ENCODE measurements around the gene PELI2.

Gene PELI2

DNA sequence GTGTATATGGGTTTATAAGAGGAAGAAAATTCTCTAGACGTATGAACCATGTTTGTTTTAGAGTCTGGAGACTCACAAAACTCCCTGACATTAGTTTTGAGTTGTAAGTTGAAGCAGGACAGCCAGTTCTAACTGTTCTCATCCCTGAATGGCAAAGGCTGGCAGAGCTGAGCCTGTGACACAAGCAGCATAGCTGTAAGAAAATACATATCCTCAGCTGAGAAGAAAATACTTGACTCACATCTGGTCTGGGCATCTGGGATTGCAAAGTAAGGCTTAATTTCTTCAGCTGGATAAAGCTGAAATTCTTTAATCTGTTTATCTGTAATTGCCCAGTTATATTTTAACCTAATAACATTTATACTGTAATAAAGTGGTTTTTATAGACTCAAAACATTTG, 156.3 kb downstream of the PELI2 start:
- TF ChIP-seq EZH2phosphoT487 (IDR thresholded peaks at IDR 0.05; ENCODE audit: low read length) = no peak
- no peak for TF ChIP-seq EZH2 (optimal IDR thresholded peaks at IDR 0.05; ENCODE audit: low read depth, low read length)
- Histone ChIP-seq H3K79me2 (ENCODE audit: low read length) (no peaks in the 10 kb centered on the region), H3K4me2 (ENCODE audit: low read depth, low read length) (no peak overlapping the region), H2AFZ (ENCODE audit: low read length) (no peak overlapping the region), H3K9me2 (replicated peaks; ENCODE audit: insufficient read depth, low read length) (no peaks in the 10 kb centered on the region), H3K27ac (ENCODE audit: low read length) (no peak overlapping the region), H3K4me3 (ENCODE audit: low read length) (no peak overlapping the region), H4K20me1 (ENCODE audit: insufficient read depth, low read length) (no peaks in the 10 kb centered on the region), H3K4me1 (ENCODE audit: low read length) (no peaks in the 10 kb centered on the region), H3F3A (ENCODE audit: insufficient read depth, low read length) (no peaks in the 10 kb centered on the region), H3K36me3 (replicated peaks; ENCODE audit: insufficient read depth, low read length) (no peaks in the 10 kb centered on the region), H3K27me3 (replicated peaks; ENCODE audit: insufficient read depth, low read length) (no peaks in the 10 kb centered on the region), H3K9me3 (replicated peaks; ENCODE audit: insufficient read depth, low read length) (no peaks in the 10 kb centered on the region), H3K9ac (ENCODE audit: low read length) (no peak overlapping the region)
- no peak for DNase-seq

DNA sequence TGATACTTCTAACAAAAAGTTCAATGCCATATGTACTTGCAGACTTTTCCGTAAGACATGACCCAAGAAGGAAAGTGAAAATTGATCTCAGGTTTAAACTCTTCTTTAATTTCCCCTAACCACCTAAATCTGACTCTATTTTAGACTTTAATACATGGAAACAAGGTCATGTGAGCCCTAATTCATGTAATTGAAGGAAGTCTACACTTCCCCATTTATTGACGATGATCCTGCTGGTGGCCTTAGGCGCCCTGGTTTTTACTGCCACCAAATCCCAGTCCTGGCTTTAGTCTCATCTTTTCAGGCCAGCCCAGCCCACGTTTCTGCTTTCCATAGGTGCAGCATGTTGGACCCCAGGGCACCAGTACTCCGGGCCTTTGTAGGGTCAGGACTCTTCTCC, 157.9 kb downstream of the PELI2 start:
- Histone ChIP-seq H3K9me3 (replicated peaks; ENCODE audit: insufficient read depth, low read length) (no peaks in the 10 kb centered on the region), H4K20me1 (ENCODE audit: insufficient read depth, low read length) (no peaks in the 10 kb centered on the region), H3K9ac (ENCODE audit: low read length) (no peak overlapping the region), H3K27ac (ENCODE audit: low read length) (no peak overlapping the region), H3K36me3 (replicated peaks; ENCODE audit: insufficient read depth, low read length) (no peaks in the 10 kb centered on the region), H3K27me3 (replicated peaks; ENCODE audit: insufficient read depth, low read length) (no peaks in the 10 kb centered on the region), H3K4me1 (ENCODE audit: low read length) (no peaks in the 10 kb centered on the region), H3K9me2 (replicated peaks; ENCODE audit: insufficient read depth, low read length) (no peaks in the 10 kb centered on the region), H2AFZ (ENCODE audit: low read length) (no peak overlapping the region), H3K4me3 (ENCODE audit: low read length) (no peak overlapping the region), H3F3A (ENCODE audit: insufficient read depth, low read length) (no peaks in the 10 kb centered on the region), H3K4me2 (ENCODE audit: low read depth, low read length) (no peak overlapping the region), H3K79me2 (ENCODE audit: low read length) (no peaks in the 10 kb centered on the region)
- no peak for TF ChIP-seq EZH2 (optimal IDR thresholded peaks at IDR 0.05; ENCODE audit: low read depth, low read length)
- TF ChIP-seq, protein P1, sequence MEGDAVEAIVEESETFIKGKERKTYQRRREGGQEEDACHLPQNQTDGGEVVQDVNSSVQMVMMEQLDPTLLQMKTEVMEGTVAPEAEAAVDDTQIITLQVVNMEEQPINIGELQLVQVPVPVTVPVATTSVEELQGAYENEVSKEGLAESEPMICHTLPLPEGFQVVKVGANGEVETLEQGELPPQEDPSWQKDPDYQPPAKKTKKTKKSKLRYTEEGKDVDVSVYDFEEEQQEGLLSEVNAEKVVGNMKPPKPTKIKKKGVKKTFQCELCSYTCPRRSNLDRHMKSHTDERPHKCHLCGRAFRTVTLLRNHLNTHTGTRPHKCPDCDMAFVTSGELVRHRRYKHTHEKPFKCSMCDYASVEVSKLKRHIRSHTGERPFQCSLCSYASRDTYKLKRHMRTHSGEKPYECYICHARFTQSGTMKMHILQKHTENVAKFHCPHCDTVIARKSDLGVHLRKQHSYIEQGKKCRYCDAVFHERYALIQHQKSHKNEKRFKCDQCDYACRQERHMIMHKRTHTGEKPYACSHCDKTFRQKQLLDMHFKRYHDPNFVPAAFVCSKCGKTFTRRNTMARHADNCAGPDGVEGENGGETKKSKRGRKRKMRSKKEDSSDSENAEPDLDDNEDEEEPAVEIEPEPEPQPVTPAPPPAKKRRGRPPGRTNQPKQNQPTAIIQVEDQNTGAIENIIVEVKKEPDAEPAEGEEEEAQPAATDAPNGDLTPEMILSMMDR (IDR thresholded peaks at IDR 0.05; ENCODE audit: low read length) = no peak
- TF ChIP-seq EZH2phosphoT487 (IDR thresholded peaks at IDR 0.05; ENCODE audit: low read length) = no peak
- DNase-seq = no peak

DNA sequence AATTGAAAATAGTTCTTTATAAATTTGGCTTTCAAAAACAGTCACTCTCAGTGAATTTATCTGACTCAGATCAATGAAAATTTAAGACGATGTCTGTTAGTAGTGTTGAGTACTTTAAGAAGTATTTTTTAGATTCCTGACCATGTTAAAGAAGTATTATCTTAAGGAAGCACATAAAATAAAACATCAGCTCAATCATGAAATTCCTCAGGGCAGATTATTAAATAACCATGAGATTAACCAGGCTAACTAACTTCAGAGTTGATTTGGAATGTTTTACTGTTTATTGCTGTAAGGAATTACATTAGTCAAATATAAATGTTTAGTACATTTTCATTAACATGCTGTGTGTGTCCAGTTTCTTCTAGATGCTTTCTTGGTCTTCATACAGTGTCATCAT, 160.2 kb downstream of the PELI2 start:
- no peaks in the 10 kb centered on the region for H3F3A ChIP-seq (ENCODE audit: insufficient read depth, low read length)
- no peaks in the 10 kb centered on the region for H3K27me3 ChIP-seq (replicated peaks; ENCODE audit: insufficient read depth, low read length)
- H3K27ac ChIP-seq (ENCODE audit: low read length) = no peak overlapping the region
- no peaks in the 10 kb centered on the region for H3K4me1 ChIP-seq (ENCODE audit: low read length)
- H4K20me1 ChIP-seq (ENCODE audit: insufficient read depth, low read length) = no peaks in the 10 kb centered on the region
- no peaks in the 10 kb centered on the region for H3K9me2 ChIP-seq (replicated peaks; ENCODE audit: insufficient read depth, low read length)
- H3K4me3 ChIP-seq (ENCODE audit: low read length) = no peak overlapping the region
- no peak overlapping the region for H2AFZ ChIP-seq (ENCODE audit: low read length)
- H3K9ac ChIP-seq (ENCODE audit: low read length) = no peak overlapping the region
- H3K36me3 ChIP-seq (replicated peaks; ENCODE audit: insufficient read depth, low read length) = no peaks in the 10 kb centered on the region
- H3K9me3 ChIP-seq (replicated peaks; ENCODE audit: insufficient read depth, low read length) = no peaks in the 10 kb centered on the region
- TF ChIP-seq, protein P1 (IDR thresholded peaks at IDR 0.05; ENCODE audit: low read length) = no peak
- no peaks in the 10 kb centered on the region for H3K79me2 ChIP-seq (ENCODE audit: low read length)
- no peak for DNase-seq
- no peak overlapping the region for H3K4me2 ChIP-seq (ENCODE audit: low read depth, low read length)

DNA sequence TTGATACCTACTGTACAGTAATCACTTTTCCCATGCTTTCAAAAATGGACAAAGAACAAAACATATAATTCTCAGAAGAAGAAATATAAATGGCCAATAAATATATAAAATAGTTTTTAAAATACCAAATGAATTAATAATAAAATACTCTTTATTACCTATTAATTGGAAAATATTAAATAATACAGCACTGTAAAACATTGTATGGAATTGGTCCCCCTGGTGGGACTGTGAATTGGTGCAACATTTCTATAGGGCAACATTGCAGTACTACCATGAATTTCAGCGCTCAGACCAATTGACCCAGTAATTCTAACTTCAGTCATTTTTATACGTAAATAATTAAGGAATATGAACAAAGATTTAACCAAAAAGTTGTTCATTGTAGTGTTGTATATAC, 162.6 kb downstream of the PELI2 start:
- Histone ChIP-seq H3K36me3 (replicated peaks; ENCODE audit: insufficient read depth, low read length) (no peaks in the 10 kb centered on the region), H3K4me1 (ENCODE audit: low read length) (no peaks in the 10 kb centered on the region), H3K27me3 (replicated peaks; ENCODE audit: insufficient read depth, low read length) (no peaks in the 10 kb centered on the region), H3K9me2 (replicated peaks; ENCODE audit: insufficient read depth, low read length) (no peaks in the 10 kb centered on the region), H4K20me1 (ENCODE audit: insufficient read depth, low read length) (no peaks in the 10 kb centered on the region), H3K9me3 (replicated peaks; ENCODE audit: insufficient read depth, low read length) (no peaks in the 10 kb centered on the region), H3K4me3 (ENCODE audit: low read length) (no peak overlapping the region), H3K4me2 (ENCODE audit: low read depth, low read length) (no peak overlapping the region), H3K27ac (ENCODE audit: low read length) (no peak overlapping the region), H2AFZ (ENCODE audit: low read length) (no peak overlapping the region), H3F3A (ENCODE audit: insufficient read depth, low read length) (no peaks in the 10 kb centered on the region), H3K79me2 (ENCODE audit: low read length) (no peaks in the 10 kb centered on the region), H3K9ac (ENCODE audit: low read length) (no peak overlapping the region)
- TF ChIP-seq EZH2phosphoT487 (IDR thresholded peaks at IDR 0.05; ENCODE audit: low read length) = no peak
- TF ChIP-seq, protein P1 (IDR thresholded peaks at IDR 0.05; ENCODE audit: low read length) = no peak
- TF ChIP-seq EZH2 (optimal IDR thresholded peaks at IDR 0.05; ENCODE audit: low read depth, low read length) = no peak
- DNase-seq = no peak
